GM19468 (cell line): Measurements from ENCODE around the gene SRSF4.

Source experiments
- ATAC-seq: cut with Tn5 transposase; IDR thresholded peaks from one replicate; pipeline ENCODE4 v1.9.1; 2021; ENCODE audit warnings: mild to moderate bottlenecking, moderate library complexity, moderate number of reproducible peaks; ENCODE audit not compliant: unreplicated experiment; ENCODE audit errors: extremely low read depth

The SRSF4 gene

GRCh38 chr1:29105822-29106221, 75.9 kb downstream of the SRSF4 start:
- ATAC-seq = no peak

GRCh38 chr1:29100487-29100886, 81.2 kb downstream of the SRSF4 start:
- ATAC-seq = no peak

- ATAC-seq = no peak
Observed at GRCh38 chr1:29099286-29099685, 82.4 kb downstream of the SRSF4 start.
